NK-92 (cell line): ENCODE results near the gene NDUFB7.
"Not testable (repeated sequence)": the region's sequence is repeated elsewhere in the genome, so short reads cannot be mapped to it uniquely, and the experiment has no call there.

Experiments
- DNase-seq: peaks from one replicate; lab custom pipeline; 2025; ENCODE audit not compliant: unreplicated experiment; lab: John Stamatoyannopoulos, UW

NDUFB7 gene

DNA sequence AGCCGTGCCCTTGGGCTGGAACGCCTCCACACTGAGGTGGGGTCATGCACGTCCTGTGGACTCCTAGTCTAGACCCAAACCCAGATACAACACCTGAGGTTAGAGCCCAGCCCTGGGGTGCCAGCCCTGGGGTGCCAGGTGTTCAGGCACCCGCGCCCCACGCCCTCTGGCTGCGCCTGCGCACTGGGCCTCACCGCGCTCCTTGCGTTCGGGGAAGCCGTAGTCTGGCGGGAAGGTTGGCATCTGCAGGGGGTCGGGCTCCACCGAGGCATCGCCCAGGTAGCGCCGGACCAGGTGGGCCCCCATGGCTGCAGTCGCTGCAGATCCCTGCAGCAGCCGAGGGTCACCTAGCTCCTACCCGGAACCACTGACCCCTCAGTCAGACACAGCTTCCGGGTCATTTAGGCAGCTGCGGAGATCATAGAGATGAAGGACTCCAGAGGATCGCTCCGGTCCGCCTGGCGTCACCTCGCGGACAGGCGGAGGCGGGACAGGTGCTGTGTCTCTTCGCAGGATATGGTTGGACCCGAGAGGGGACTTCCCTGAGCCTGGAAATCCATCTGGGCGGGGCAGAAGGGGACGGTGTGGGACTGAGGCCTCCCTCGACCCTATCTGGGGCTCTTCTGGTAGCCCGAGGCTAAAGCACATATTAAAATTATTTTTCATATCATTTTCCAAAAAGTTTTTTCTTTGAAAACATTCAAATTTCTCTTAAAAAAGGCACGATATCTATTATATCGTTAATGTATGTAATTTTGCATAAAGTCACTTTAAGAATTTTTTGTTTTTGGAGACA, at the start of gene NDUFB7:
TSS of gene NDUFB7 (minus strand) at position 372 of the 796 bp plus-strand sequence. CDS start at position 306, 66 bp downstream.
- DNase-seq: peak; percentile 52

DNA sequence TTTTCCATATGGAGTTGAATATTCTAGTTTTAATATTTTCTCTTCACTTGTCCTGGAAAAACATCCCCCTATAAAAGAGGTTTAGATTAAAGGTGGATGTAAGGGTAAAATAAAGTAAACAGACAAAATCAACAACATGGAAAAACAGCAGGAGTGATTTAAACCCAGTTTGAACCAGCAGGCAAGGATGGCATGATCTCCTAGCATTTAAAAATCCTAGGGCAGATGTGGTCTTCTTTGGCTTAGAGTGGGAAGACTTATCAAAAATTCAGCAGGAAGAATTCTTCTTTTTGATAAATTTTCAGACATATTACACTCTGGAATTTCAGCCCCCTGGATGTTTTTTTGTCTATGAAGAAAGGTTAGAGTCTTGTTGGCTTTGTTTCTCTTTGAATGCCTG, 47.5 kb upstream of the NDUFB7 start:
- no peak for DNase-seq

DNA sequence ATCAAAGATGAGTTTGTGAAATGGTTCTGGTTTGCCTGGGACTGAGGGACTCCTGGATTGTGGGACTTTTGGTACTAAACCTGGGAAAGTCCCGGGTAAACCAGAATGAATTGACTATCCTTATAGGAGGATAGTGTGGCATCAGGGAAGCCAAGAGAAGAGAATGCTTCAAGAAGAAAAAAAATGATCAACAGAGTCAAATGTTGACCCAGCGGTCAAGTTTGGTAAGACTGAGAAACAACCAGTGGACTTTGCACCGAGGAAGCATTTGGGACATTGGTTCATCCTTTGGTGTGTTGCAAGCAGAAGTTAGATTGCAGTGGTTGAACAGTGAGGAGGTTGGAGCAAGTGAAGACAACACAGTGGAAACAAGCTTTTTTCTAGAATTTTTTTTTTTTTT, 44.5 kb upstream of the NDUFB7 start:
- DNase-seq: no peak

DNA sequence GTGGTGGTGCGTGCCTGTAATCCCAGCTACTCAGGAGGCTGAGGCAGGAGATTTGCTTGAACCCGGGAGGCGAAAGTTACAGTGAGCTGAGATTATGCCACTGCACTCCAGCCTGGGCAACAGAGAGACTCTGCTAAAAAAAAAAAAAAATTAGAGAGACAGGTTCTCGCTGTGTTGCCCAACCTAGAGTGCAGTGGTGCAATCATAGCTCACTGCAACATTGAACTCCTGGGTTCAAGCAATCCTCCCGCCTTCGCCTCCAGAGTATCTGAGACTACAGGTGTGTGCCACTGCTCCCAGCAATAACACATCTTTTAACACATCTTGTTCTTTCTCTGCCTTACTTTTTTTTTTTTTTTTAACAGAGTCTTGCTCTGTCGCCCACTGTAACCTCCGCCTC, 43.8 kb upstream of the NDUFB7 start:
- no peak for DNase-seq

DNA sequence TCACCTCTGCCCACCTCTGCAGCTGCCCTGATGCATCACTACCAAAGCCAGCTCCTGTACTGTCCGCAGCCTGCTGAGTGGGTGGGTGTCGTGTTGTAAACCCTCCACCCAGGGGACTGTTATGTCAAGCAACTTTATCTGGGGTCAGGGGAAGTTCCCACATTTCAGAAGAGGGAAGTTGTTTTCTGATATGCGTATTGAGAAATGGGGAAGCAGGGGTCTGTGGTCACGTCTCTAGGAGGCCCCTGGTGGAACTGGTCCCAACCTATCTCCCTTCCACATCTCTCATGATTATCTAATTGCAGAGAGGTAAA, 42.2 kb upstream of the NDUFB7 start:
- DNase-seq: no peak

DNA sequence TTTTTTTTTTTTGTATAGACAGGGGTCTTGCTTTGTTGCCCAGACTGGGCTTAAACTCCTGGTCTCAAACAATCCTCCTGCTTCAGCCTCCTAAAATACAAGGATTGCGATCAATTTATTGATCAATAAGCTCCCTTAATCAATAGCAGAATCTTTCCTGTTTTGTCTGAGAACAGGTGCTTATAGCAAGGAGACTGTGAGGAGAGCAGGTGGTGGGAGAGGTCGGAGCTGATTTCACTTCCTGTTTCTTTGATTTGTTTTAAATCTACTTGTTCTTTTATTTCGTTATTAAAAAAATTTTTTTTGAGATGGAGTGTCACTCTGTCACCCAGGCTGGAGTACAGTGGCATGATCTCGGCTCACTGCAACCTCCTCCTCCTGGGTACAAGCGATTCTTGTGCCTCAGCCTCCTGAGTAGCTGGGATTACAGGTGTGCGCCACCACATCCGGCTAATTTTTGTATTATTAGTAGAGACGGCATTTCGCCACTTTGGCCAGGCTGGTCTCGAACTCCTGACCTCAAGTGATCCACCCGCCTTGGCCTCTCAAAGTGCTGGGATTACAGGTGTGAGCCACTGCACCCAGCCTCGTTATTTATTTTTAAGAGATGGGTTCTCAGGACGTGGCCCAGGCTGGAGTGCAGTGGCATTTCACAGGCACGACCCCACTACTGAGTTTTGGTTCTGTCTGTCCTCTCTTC, 41.7 kb upstream of the NDUFB7 start:
- DNase-seq: not testable (repeated sequence)

DNA sequence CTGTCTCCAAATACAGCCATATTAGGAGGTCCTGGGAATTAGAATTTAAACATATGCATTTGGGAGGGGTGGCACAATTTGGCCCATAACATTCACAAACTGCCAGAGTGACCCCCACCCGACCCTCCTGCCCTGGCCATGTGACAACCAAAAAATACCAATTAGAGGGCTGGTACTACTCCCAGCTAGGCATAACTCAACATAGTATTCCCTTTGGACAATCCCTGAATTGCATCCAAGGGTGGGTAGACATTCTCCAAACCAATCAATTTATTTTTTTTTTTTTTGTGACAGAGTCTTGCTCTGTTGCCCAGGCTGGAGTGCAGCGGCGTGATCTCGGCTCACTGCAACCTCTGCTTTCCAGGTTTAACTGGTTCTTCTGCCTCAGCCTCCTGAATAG, 40.8 kb upstream of the NDUFB7 start:
- DNase-seq: no peak

DNA sequence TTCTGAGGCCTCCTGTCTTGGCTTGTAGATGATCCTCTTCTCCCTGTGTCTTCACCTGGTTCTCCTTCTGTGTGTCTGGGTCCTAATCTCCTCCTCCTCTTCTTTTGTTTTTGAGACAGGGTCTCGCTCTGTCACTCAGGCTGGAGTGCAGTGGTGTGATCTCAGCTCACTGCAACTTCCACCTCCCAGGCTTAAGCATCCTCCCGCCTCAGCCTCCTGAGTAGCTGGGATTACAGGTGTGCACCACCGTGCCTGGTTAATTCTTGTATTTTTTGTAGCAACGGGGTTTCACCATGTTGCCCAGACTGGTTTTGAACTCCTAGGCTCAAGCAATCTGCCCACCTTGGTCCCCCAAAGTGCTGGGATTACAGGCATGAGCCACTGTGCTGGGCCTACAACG, 40.4 kb upstream of the NDUFB7 start:
- DNase-seq: not testable (repeated sequence)

DNA sequence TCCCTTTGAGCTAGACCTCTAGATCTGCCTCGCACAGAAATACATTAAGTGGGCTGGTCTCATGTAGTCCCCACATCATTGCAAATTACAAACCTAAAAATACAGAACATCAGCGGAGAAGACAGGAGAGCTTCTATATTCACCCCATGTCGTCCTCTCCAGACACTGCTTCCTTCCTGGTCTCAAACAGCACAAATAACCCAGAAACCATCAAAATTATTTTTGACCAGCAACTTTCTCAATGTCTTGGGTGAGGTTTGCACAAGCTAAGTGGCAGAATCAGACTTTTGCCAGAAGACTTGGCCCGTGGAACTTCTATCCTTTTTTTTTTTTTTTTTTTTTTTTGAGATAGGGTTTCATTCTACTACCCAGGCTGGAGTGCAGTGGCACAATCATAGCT, 39.2 kb upstream of the NDUFB7 start:
- no peak for DNase-seq

DNA sequence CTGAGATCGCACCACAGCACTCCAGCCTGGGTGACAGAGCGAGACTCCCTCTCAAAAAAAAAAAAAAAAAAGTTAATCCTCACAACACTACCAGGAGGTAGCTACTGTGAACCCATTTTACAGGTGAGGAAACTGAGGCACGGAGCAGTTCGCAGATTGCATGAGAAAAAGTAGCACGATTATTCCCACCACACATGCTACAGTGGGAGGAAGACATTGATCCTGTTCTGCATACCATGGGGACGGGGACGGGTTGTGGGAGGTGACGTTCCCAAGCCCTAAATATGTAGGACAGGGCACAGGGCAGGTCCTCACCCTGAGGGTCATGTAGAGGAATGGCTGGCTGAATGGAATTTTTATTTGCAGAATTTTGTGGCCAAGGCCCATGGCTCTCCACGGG, 34.8 kb upstream of the NDUFB7 start:
- DNase-seq: no peak

DNA sequence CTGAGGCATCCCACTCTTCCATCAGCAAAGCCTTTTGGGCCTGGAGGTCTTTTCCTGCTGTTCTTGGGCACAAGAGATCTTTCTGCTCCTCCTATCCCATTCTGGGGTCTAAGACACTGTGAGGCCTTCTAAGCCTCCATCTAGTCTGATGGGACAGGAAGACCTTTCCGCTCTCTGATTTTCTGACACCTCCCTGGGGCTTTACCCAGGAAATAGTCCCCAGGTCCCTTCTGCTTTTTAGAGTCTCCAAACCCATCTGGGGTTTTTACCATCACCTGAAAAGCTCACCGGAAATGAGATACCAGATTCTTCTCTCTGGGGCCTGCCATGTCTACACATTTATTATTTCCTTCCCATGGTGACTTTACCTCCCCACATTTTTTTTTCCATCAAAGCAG, 32.1 kb upstream of the NDUFB7 start:
- DNase-seq: no peak

DNA sequence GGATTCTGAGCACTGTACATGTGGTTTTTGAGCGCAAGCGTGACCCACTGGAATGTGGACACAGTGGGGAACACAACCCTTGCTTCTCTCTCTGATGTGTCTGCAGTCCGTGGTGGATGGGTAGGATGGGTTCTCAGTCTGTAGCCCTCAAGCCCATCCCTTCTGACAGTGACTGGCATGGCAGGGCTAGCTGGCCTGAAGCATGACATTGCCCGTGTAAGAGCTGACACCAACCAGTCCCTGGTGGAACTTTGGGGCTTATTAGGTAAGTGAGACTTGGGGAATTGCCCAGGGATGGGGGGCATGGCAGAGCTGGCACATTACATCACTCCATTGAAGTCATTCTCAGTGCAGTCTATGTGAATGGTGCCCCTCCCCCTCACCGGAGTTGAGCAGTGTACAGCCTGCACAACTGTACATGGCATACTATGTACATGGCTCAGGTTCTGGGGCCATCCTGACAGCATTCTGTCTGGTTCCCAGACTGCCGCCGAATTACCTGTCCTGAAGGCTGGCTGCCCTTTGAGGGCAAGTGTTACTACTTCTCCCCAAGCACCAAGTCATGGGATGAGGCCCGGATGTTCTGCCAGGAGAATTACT, 27.8 kb upstream of the NDUFB7 start:
- DNase-seq: no peak

DNA sequence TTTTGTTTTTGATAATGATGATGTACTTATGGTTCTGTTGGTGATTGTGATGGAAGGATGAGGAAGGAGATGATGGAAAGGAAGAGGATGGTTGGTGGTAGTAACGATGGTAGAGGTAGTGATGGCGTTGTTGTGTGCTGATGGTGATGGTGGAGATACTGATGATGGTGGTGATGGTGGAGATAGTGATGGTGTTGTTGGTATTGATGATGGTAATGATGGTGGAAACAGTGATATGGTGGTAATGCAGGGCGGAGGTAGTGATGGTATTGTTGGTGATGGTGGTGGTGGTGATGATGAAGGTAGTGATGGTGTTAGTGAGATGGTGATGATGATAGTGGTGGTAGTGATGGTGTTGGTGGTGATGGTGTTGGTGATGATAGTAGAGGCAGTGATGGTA, 23.7 kb upstream of the NDUFB7 start:
- no peak for DNase-seq

DNA sequence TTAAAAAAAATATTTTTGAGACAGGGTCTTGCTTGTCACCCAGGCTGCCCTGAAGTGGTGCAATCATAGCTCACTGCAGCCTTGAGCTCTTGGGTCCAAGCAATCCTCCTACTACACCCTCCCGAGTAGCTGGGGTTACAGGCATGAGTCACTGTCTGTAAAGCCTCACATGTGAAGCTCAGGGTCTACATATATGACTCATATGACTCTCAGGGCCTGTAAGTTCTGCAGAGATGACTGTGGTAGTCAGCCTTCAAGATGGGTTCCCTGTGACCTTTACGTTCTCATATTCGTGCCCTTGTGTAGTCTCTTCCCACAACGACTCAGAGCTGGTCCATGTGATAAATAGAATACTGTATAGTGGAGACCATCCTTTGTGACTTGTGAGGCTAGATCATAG, 17.6 kb upstream of the NDUFB7 start:
- not testable (repeated sequence) for DNase-seq

DNA sequence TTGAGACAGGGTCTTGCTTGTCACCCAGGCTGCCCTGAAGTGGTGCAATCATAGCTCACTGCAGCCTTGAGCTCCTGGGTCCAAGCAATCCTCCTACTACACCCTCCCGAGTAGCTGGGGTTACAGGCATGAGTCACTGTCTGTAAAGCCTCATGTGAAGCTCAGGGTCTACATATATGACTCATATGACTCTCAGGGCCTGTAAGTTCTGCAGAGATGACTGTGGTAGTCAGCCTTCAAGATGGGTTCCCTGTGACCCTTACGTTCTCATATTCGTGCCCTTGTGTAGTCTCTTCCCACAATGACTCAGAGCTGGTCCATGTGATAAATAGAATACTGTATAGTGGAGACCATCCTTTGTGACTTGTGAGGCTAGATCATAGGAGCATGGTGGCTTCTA, 13.3 kb upstream of the NDUFB7 start:
- DNase-seq: not testable (repeated sequence)

DNA sequence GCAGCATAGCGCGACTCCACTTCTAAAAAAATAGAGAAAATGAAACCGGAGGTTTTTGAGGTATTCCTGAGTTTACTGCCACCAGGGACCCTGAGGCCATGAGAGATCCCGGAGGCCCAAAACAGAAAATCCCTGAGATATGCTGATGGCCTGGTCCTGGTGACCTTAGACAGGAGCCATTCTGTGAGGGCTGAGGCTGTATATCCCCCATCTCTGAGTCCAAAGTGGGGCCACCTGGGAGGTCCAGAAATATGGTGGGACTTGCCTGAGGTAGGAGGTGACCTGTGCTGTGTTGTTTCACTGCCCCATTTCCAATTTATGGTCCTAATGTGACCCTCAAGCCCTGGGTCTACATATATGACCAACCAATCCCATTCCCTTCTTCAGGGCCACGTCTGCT, 12.5 kb upstream of the NDUFB7 start:
- DNase-seq: not testable (repeated sequence)

DNA sequence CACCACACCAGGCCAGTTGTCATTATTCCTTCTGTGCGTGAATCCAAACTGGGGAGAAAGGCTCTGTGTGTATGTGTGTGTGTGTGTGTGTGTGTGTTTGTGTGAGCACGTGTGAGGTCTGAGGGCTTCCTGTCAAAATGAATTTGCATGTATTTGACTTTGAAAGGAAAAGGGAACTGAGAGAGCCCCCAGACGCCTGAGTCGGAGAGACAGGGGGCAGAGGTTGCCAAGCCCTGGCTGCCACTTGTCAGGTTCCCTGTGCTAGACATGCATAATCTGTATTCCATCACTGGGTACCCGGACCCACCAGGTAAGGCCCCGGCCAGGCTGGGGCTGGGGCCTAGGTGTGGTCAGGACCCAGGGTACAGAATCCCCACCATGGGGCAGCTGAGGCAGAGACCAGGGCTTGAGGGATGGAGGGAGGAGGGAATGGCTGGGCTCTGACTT, 11.1 kb upstream of the NDUFB7 start, which contains the start of gene CLEC17A:
TSS of gene CLEC17A (plus strand) at position 191 of the 447 bp plus-strand sequence. CDS start at position 268, 77 bp downstream.
- no peak for DNase-seq

DNA sequence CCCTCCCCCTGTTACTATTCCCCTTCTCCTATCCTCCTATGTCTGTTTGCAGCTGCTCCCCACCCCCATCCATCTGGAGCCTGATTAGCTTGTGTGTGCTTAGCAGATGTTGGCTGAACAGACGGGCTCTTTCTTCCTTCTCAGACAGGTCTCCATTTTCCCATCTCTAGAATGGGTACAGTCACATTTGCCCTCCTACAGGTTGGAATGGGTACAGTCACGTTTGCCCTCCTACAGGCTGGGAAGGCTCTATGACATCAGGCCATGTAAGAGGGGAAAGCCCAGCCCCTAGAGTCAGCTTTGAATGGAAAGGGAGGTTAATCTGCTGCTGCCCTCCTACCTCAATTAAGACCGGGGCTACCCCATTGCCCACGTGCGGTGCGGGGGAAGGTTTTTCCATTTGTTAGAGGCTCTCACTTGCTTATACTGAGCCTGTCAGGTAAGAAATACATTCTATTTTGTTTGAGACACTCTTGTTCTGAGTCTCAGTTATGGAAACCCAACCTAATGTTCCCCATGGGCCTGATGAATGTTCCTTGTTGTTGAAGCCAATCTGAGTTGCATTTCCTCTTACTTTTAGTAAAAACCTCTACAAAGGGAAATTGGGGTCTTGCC, 8.9 kb upstream of the NDUFB7 start:
- no peak for DNase-seq

DNA sequence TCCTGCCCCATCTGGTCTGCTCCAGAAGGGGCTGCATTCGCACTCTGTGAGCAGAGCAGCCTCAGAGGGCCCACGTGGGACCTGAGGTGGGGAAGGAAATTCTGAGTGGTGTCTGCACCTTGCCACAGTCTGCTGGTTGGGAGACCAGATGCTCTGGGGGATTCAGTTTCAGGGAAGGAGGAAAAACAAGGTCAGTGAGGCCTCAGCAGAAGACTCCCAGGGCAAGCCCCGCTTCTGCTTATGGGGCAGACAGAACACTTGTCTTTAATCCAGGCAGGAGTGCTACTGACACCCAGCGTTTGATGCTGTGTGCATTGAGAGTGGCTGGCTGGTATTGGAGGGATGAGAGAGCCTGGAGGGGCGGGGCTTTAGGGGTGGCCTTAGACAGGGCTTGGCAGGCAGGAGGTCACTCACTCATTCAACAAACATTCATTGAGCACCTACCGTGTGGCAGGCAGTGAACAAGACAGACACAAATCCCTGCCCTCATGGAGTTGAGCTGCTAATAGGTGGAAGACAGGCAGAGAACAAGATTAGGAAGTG, 6.1 kb upstream of the NDUFB7 start:
- no peak for DNase-seq

DNA sequence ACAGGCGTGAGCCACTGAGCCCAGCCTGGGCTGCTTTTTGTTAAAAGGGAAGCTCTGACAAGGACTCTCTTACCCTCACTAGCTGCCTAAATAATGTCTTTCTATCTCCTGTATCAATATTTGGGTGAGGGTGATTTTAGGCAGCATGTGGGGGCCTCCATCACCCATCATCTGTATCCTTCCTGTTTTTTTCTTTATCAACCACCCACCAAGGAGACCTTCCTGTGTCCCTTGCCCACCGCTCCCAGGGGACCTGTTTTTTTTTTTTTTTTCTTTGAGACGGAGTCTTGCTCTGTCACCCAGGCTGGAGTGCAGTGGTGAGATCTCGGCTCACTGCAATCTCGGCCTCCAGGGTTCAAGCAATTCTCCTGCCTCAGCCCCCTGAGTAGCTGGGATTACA, 5.4 kb upstream of the NDUFB7 start:
- DNase-seq: no peak

DNA sequence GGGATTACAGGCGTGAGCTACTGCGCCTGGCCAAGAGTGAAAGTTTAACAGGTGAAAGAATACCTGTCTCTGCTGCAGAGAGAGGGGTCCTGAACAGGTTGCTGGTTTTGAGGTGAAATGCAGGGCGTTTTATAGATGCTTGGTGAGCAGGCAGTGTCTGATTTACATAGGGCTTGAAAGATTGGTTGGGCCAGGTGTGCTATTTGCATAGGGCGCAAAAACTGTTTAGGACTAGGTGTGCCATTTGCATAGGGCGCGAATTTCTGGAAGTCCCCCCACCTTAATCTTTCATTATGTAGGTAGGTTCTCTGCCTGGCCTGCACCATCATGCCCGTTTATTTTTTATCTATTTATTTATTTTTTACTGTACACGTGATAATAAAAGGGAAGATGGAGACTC, 4.5 kb upstream of the NDUFB7 start:
- DNase-seq: no peak
